MM.1S (cell line): ENCODE data around the gene ZNF516.

Source experiments
- CTCF ChIP-seq: fragments of 300-600 bp; sonication (generic); IDR thresholded peaks from 2 replicates; pipeline ENCODE4 v1.5.1; 2016; ENCODE audit warnings: antibody characterized with exemption, low read length, mixed read lengths
- EZH2 ChIP-seq: fragments of 300-600 bp; sonication (generic); optimal IDR thresholded peaks from 2 replicates; pipeline ENCODE3; 2017; ENCODE audit warnings: low read depth, mild to moderate bottlenecking, antibody characterized with exemption, low read length, mixed read lengths

GRCh38 chr18:76442413-76443171, 52.5 kb downstream of the ZNF516 start:
- TF ChIP-seq CTCF, result no peak
- no peak for TF ChIP-seq EZH2
